NCI-H1694 treated with DMSO at 0.1 percent for 48 hours (cell line): ENCODE data around the gene CDK3.
"Not testable (repeated sequence)": the region's sequence is repeated elsewhere in the genome, so short reads cannot be mapped to it uniquely, and the experiment has no call there.

Experiments
- DNase-seq: peaks from one replicate; lab custom pipeline; 2025; lab: John Stamatoyannopoulos, UW

The CDK3 gene

DNA sequence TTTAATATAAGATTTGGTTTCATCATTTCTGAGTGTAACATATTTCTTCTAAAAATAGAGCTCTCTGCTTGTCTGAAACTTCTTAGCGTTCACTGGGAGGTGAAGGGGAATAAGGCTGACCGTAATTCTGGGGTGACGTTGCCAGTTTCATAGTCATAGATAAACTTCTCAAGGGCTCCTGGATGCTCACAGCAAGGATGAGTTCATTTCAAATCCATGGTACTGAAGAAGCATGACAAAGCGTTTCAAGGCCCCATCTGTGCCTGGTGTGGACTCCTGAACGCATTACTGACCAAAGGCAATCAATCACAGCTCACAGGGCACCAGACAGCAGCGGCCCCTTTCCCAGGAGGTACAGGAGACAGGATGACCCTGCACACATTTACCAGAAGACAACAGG lies 38.5 kb downstream of the CDK3 start:
- DNase-seq = no peak

DNA sequence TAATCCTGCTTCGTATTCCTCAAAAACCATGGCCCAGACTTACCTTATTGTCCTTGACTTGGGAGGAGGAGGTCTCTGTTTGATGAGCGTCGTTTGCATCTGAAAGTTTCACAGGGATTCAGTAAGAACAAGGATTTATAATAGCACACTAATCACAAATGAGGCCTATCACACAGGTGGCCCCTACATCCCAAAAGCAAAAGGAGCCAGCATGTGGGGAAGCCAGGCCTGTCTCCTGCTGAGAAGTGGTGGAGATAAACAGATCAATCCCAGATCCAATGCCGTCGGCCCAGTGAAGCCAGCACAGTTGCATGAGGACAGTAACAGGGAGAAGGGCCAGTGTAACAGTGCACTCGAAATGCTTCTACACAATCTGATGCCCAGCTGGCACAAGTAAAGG lies 39.7 kb downstream of the CDK3 start:
- no peak for DNase-seq

DNA sequence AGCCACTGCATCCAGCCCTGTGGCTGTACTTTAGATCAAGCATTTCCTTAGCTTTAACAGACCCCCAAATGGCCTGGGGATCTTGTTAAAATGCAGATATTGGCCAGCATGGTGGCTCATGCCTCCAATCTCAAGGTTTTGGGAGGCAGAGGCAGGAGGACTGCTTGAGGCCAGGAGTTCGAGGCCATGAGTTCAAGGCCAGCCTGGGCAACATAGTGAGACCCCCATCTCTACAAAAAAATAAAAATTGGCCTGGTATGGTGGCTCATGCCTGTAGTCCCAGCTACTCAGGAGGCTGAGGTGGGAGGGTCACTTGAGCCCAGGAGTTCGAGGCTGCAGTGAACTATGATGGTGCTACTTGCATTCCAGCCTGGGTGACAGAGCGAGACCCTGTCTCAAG lies 42.2 kb downstream of the CDK3 start:
- DNase-seq = not testable (repeated sequence)

DNA sequence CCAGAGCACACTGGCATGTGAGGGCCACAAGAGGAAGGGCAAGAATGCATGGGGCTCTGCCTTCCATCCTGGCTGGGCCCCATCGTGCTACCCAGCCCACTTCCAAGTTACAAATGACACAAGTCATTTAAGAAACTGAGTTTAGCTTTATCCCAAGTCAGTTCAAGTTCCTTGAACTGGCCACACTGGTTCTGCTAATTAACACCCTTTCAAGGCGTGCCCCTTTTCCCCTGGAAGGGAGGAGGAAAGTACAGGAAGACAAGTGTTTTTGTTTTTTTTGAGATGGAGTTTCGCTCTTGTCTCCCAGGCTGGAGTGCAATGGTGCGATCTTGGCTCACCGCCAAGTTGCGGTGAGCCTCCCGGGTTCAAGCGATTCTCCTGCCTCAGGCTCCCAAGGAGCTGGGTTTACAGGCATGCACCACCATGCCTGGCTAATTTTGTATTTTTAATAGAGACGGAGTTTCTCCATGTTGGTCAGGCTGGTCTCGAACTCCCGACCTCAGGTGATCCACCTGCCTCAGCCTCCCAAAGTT lies 43.9 kb downstream of the CDK3 start:
- not testable (repeated sequence) for DNase-seq

DNA sequence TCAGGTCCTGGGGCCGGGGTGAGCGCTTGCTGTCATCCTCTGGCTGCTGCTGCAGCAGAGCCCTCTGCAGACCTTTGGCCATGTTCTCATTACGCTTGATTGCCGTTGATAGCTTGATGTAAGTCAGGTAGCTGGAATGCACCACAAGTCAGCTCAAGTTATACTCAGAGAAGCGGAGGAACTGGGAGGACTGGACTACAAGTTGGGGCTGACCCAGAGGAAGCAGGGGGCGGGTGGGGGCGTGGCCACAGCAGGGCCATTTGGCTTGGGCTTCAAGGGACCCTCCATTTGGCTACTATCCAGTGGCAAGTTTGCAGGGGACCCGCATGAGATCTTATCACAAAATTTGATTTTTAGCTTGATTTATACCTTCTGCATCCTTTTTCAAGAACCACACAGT lies 45.4 kb downstream of the CDK3 start:
- no peak for DNase-seq

DNA sequence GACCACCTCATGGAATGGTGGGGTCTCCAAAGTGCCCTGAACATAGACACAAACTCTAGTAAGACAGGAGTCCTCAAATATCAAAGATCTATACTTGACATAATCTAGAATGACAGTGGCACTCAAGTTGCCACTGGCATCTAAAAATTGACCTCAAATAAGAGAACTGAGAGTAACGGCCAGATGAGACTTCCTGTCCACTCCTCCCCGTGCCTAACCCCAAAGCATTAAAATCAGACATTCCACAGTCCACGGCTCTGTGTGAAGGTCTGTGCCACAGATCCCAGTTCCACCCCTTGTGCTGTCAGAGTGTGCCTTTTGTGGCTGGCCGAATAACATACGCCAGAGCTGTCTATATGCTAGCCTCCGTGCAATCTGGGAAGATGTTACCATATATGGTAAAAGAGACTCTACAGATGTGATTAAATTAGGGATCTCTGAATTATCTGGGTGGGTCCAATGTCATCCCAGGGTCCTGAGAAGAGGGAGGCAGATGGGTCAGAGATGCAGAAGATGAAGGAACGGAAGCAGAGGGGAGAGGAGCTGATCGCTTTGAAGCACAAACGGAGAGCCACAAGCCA lies 47.5 kb downstream of the CDK3 start:
- no peak for DNase-seq

DNA sequence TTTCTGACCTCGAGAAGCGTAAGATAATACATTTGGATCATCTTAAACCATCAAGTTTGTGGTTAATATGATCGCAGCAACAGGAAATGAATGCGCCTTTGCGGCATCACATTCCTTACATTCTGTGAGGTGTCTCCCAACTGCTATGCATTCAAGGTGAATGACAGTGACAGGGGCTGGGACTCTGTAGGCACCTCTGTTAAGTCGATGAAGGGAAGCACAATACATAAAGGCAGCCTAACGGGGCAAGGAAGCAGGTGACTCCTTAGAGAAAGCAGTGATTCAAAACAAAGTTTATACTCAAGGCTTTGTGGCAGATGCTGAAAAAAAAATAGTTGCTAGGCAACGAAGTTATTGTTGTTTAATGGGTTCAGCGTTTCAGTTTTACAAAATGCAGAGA lies 48.1 kb downstream of the CDK3 start:
- no peak for DNase-seq

DNA sequence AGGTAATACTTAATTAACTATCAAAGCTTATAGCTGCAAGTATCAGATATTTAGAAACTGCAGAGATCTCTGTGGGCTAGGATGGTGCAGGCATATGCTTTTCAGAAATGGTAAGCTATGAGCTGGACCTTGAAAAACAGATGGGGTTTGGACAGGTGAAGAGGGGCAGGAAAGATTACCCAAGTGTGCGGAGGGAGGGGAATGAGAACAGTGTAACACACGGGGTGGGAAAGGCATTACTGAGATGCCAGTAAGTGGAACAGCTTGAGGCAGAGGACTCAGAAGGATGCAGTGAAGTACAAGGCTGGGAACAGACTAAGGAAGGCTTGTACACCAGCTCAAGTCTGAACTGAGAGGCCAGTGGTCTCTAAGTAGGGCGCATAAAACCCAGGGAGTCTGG lies 48.6 kb downstream of the CDK3 start:
- no peak for DNase-seq

DNA sequence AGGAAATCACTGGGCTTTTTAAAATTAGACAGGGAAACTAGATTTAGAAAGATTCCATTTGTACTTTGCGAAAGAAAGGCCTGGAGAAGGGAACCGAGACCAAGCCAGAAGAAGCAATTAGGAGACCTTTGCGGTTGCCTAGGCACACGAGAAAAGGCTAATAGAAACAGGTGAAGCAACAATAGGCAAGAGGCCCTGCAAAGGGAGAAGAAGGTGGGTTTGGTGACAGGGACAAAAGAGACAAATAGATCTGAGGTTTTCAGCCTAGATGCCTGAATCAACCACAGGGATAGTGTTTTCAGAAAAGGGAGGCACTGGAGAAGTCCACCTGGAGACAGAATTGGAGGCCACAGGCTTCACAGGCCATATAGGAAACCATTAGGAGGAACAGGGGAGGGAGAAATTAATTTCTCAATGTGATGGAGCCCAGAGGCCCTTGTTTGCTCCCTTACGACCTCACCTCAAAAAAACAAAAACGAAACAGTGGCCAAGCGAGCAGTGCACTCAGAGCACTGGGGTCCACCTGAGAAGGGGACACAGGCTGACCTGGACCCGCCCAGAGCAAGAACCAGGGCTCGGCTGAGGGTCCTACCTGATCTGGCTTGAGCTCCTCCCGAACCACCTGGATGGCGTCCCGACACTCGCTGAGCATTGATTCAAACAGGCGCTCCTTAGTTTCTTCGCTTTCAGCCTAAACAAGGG lies 49.3 kb downstream of the CDK3 start:
- DNase-seq = no peak

DNA sequence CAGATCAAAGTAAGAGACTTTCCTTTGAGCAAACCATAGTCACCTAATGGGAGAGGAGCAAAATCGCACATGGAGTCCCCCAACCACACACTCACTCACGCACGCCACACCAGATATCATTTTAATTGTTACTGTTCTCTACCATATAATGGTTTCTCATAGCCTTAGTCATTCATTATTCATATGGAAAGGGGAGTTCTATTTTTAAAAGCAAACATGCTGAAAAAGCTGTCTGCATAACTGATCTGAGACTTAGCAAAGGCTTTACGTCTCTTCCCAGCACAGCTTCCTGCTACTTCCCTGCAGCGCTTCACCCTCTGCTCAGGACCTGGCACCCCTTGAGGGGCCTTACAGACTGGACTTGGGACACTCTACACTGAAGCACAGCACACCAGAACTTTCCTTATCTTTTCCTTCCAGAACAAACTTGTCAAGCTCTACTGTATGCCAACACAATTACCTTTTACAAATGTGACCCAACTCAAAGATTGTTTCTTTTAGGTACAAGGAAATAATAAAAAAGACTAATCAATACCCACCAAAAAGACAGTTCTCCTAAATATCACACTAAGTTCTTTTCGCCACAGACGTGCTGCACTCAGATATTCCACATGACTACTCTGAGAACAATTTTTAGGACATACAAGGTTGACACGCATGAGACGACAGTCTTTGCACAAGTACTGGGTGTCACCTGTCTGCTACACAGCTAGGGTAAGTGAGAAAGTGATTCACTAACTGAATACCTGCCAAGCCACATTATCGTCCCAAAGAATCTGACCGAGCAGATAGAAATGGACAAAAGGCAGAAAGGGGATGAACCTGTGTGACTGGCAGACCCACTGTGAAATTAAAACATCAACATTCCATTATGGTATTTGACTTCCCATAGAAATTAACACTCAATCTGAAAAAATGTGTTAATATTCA lies 50.1 kb downstream of the CDK3 start:
- DNase-seq = no peak

DNA sequence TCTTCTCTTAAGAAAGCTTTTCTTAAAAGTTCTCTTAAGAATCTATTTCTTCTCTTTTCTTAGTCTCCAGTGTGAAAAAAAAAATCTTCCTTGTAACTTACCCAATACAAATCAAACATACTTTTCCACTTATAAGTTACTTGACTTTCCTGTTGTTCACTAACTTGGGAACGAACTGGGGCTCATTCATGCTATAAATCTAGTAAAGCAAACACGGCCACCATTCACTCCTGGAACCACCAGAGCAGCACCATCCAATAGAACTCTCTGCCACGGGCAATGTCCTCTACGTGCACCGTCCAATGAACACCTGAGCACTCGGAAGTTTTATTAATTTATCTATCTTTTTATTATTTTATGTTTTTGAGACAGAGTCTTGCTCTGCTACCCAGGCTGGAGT lies 50.9 kb downstream of the CDK3 start:
- DNase-seq = no peak

DNA sequence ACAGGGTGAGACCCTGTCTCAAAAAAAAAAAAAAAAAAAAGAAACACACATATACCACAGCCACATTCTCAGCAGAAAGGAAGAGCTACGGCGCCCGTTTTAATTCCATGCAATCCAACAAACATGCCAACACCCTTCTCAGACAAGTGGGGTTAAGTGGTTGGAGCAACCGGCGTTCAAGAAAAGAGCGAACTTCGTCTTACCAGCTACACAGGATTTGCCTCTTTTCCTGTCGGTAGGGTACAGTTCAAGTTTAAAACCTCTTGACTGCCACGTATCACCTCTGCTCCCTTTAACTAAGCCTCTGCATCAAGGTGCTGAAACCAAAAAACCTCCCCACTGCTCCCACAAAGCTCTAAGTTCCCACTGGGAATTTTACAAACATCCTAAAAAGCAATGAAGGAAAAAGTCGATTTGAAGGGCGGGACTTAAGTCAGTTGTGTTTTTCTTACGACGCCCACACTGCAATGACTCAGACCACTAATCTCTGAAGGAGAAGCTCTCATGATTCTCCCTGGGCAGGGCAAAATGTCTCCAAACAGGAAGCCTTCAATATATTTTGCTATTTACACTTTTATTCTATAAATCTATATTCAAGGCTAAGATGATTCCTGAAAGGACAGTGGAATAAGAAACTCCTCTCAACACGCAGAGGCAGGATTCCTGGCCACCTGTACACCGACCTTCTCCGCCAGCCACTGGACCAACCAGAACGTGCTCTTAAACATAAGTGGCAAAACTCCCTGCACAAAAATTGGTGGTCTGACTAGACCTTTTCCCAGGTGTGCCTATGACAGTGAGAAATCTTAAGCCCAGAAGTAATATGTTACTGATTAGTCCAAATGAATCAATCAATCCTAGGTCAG lies 52.8 kb downstream of the CDK3 start:
- DNase-seq = no peak

DNA sequence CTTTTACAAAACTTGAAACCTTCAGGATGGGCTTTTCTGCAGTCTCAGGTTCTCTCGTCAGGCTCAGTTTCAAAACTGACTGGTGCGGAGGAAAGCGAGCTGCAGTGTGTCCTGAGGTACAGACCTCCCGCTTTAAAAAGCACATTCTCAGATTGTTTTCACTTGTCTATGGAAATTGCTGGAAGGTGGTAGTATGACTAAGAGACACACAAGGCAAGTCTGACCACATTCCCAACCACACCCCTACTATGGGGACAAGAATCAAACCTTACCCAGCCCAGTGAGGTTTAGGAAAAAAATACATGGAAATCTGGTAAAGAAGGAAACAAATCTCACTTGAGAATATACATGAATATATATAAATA lies 53.4 kb downstream of the CDK3 start:
- DNase-seq = no peak
